ENCODE results near the gene CCDC24.

DNA sequence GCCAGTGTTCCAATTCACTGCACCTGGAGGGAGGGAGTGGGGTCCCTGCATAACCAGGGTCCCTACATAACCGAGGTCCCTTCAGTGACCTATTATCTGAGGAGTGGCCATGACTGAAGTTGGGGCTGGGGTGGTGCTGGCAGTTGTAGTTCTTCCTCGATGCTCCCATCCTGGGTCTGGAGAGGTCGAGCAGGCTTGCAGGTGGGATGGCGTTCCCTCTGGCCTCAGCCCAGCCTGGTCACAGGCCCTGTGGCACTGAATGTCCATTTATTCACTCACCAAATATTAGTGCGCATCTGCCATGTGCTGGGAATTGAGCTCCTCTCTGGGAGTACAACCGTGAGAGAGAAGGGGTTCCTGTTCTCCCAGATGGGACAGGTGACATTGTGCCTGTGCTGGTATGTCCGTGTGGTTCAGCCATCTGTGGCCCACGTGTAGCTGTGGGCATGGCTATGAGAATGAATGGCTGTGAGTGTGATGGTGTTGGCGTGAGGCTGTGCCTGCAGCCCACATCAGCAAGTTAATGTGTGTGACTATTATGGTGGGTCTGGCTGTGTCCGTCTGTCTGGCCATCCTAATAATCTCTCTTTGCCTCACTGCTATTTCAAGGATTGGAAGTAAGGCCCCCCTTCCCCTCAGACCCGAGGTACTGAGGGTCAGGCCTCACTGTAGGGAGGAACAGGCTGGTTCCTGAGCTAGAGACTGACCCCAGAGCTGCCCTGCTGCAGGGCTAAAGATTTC is 43.7 kb downstream of the CCDC24 start:
- TF ChIP-seq POLR2A (IDR thresholded peaks at IDR 0.05) = no peak
- TF ChIP-seq CTCF (IDR thresholded peaks at IDR 0.05) = no peak
